ENCODE data around the gene HAUS8. TPM values are rescaled to one million over a fixed set of nuclear protein-coding genes. Genes with fewer than 3 reads are reported as not detected.

The HAUS8 gene
- total and polyA plus RNA-seq, 2 of the 8 experiments (the other 6 are each of a cell fraction or from before 2014, with no cell fraction given) = 18.4 to 23.2 TPM

- DNase-seq (ENCODE audit: low read depth in 1 of 2, low spot score in 2 of 2) = no peak
- H4K20me1 ChIP-seq (replicated peaks in 1 of 2; ENCODE audit: control insufficient read depth in 1 of 2, insufficient read depth in 2 of 2, low read length in 2 of 2) = peaks cover 22 to 40% of the 10 kb centered on the region in 2 experiments
- ChIA-PET POLR2A (ENCODE audit: partially characterized antibody) (interaction anchor here (0.7 to 1.6 kb wide), 6 partner anchors 9 to 150 kb away, joined by 3 to 6 read pairs (median 4); no protein-coding TSS in a partner anchor), CTCF (ENCODE audit: partially characterized antibody) (interaction anchor here (0.9 to 2.4 kb wide), 3 partner anchors 10 to 263 kb away, joined by 3 to 7 read pairs (median 3); no protein-coding TSS in a partner anchor)
- peak overlapping the region; percentile 53; the same call in 1 of the 2 replicates for H2AK5ac ChIP-seq (ENCODE audit: low read depth, low read length)
- H3K79me2 ChIP-seq (ENCODE audit: control insufficient read depth in 1 of 2, insufficient read depth in 2 of 2, low read length in 2 of 2) = peaks cover 4 to 82% of the 10 kb centered on the region in 2 experiments; a peak in 3 of 4 replicates
- peaks cover 4 to 13% (median 9%) of the 10 kb centered on the region in 4 experiments for H3K4me1 ChIP-seq (replicated peaks in 1 of 4; ENCODE audit: control insufficient read depth in 3 of 4, insufficient read depth in 4 of 4, low read length in 3 of 4)
- H3K79me1 ChIP-seq (ENCODE audit: low read depth, low read length) = peaks cover 35% of the 10 kb centered on the region
- H2BK15ac ChIP-seq (ENCODE audit: low read length) = no peak overlapping the region
- no peak overlapping the region for H3K4ac ChIP-seq (replicated peaks; ENCODE audit: insufficient read length, low read depth, low read length)
- WGBS, 2 experiments (ENCODE audit: extremely low coverage in 1 of 2, insufficient coverage in 1 of 2, insufficient read length in 1 of 2, insufficient replicate concordance in 2 of 2, low coverage in 1 of 2, low lambda C conversion rate in 2 of 2, missing lambda C conversion rate in 1 of 2) = 91% methylated on average over 19 of the region's 19 CpGs; no CpG with 5 or more reads in 1 of the 2 experiments
- no peak overlapping the region for H3K23ac ChIP-seq (ENCODE audit: insufficient read length)
- H3K9me3 ChIP-seq (ENCODE audit: insufficient read depth in 2 of 2, low read depth in 1 of 2, low read length in 1 of 2) = no peaks in the 10 kb centered on the region
- H2BK12ac ChIP-seq (ENCODE audit: low read depth, low read length) = 0 out of 2 replicates have a peak overlapping the region, but pooled peaks have one; percentile 17
- H3K9ac ChIP-seq (replicated peaks in 1 of 4; ENCODE audit: extremely low read depth in 1 of 4, low read depth in 3 of 4, low read length in 3 of 4) = no peak overlapping the region
- no peak overlapping the region for H2BK20ac ChIP-seq (ENCODE audit: low read length)
- no peak overlapping the region for H2BK120ac ChIP-seq (replicated peaks; ENCODE audit: low read depth, low read length)
- no peak overlapping the region for H3K18ac ChIP-seq (ENCODE audit: extremely low read depth, low read length)
- H2BK5ac ChIP-seq (ENCODE audit: low read depth, low read length) = no peak overlapping the region
- H2AFZ ChIP-seq (ENCODE audit: low read length) = no peak overlapping the region
- H3K27ac ChIP-seq (ENCODE audit: low read depth, low read length) = no peak overlapping the region
- no peak for FAIRE-seq
- H4K5ac ChIP-seq (ENCODE audit: insufficient read length, low read depth, low read length) = no peak overlapping the region
- H3K27me3 ChIP-seq (replicated peaks in 1 of 4; ENCODE audit: control insufficient read depth in 3 of 4, extremely low read depth in 1 of 4, insufficient read depth in 3 of 4, low read length in 3 of 4) = no peaks in the 10 kb centered on the region
- no peak overlapping the region for H3K4me3 ChIP-seq (ENCODE audit: extremely low read depth in 1 of 4, insufficient read depth in 2 of 4, low read depth in 3 of 4, low read length in 4 of 4)
- no peak overlapping the region; a peak in 1 of 4 replicates for H3K4me2 ChIP-seq (ENCODE audit: insufficient read depth in 1 of 2, low read depth in 2 of 2, low read length in 2 of 2)
- peaks cover 17% of the 10 kb centered on the region for H3K23me2 ChIP-seq (ENCODE audit: low read depth, low read length)
- no peak overlapping the region for H4K91ac ChIP-seq (replicated peaks; ENCODE audit: insufficient read length, low read length)
- no peak overlapping the region for H3K56ac ChIP-seq (replicated peaks; ENCODE audit: insufficient read length, low read depth, low read length)
- H3K36me3 ChIP-seq (ENCODE audit: control insufficient read depth in 2 of 4, insufficient read depth in 4 of 4, low read length in 3 of 4) = peaks cover 0 to 2% (median 0%) of the 10 kb centered on the region in 4 experiments; a peak in 1 of 8 replicates
- H3K14ac ChIP-seq (ENCODE audit: insufficient read length) = no peak overlapping the region
- no peak overlapping the region for H4K8ac ChIP-seq (ENCODE audit: extremely low read depth, insufficient read depth, low read length)
- TF ChIP-seq SIN3A (conservative IDR thresholded peaks at IDR 0.05 in 1 of 2, IDR thresholded peaks at IDR 0.05 in 1 of 2; ENCODE audit: low read depth in 1 of 2, low read length in 2 of 2) = no peak
- no peak for TF ChIP-seq GABPA (IDR thresholded peaks at IDR 0.05; ENCODE audit: borderline replicate concordance, insufficient read depth, low read length)
- no peak for TF ChIP-seq SP2 (IDR thresholded peaks at IDR 0.05; ENCODE audit: low read length)
- TF ChIP-seq E2F6 (IDR thresholded peaks at IDR 0.05) = no peak
- no peak for TF ChIP-seq BACH1 (IDR thresholded peaks at IDR 0.05; ENCODE audit: low read length)
- TF ChIP-seq NANOG (IDR thresholded peaks at IDR 0.05; ENCODE audit: insufficient read depth, low read depth, low read length, poor library complexity, severe bottlenecking) = no peak
- TF ChIP-seq CHD2 (IDR thresholded peaks at IDR 0.05; ENCODE audit: low read length) = no peak
- no peak for TF ChIP-seq JUND (IDR thresholded peaks at IDR 0.05; ENCODE audit: low read length)
- TF ChIP-seq GTF2F1 (IDR thresholded peaks at IDR 0.05; ENCODE audit: borderline replicate concordance, low read depth, low read length) = no peak
- TF ChIP-seq SP4 (IDR thresholded peaks at IDR 0.05; ENCODE audit: low read length) = no peak
- no peak for TF ChIP-seq POU5F1 (IDR thresholded peaks at IDR 0.05; ENCODE audit: low read depth, low read length)
These were observed 3.0 kb upstream of the HAUS8 start for GRCh38 chr19:17078036-17078919.

All from H1 (cell line).